RCC 7860 (cell line): Measurements from ENCODE around the gene GLG1.
"Not testable (repeated sequence)": the region's sequence is repeated elsewhere in the genome, so short reads cannot be mapped to it uniquely, and the experiment has no call there.

ENCODE experiments used
- DNase-seq: peaks from one replicate; pipeline ENCODE4 v3.0.0-alpha.2; 2015; ENCODE audit warnings: low spot score
- FAIRE-seq: peaks from 2 replicates; lab custom pipeline; 2012; peaks lifted over from hg19 to GRCh38; lab: Jason Lieb, UNC

Gene GLG1

DNA sequence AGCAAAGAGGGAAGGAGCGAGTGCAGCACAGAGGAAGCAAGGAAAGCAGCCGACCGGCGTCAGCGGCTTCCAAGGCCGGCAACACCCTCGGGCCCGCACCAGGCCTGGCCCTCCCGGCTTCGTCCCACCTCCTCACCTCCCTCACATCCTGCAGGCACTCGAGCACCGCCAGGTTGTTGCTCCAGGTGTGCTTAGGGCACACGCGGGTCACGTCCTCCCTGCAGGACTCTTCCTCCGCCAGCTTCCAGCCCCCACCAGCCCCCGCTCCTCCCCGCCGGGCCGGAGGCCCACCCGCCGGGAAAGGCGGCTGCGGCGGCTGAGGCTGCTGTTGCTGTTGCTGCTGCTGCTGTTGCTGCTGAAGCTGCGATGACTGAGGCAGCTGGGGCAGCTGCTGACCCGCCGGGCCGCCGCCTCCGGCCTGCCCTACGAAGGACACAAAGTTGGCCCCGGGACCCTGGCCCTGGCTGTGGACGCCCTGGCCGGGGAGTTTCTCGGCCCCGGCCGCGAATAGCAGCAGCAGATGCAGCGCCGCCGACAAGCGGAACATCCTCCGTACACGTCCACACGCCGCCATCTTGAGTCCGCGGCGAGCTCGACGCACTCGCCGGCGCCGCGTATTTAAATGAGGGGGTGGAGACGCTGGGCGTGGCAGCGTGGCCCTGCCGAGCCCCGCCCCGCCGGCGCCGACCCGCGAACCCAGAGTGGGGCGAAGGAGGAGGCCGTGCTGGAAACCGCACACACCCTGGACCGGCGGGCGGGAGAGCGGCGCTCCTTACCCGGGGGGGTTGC is at the start of gene GLG1:
Gene GLG1 (minus strand): TSS at position 594 of the 789 bp plus-strand sequence. CDS start 20 bp downstream, at position 574.
- DNase-seq = peak; percentile 71
- FAIRE-seq = no peak

DNA sequence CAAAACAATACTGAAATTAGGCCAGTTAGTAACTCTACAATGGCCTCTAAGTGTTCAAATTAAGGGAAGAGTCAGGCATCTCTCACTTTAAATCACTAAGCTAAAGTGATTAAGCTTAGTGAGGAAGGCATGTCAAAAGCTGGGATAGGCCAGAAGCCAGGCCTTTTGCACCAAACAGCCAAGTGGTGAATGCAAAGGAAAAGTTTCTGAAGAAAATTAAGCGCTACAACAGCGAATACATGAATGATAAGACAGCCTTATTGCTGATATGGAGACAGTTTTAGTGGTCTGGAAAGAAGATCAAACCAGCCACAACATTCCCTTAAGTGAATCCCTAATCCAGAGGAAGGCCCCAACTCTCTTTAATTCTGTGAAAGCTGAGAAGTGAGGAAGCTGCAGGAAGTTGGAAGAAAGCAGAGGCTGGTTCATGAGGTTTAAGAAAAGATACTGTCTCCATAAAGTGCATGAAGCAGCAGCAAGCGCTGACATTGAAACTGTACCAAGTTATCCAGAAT is 47.7 kb upstream of the GLG1 start:
- FAIRE-seq (no peak), DNase-seq (no peak)

DNA sequence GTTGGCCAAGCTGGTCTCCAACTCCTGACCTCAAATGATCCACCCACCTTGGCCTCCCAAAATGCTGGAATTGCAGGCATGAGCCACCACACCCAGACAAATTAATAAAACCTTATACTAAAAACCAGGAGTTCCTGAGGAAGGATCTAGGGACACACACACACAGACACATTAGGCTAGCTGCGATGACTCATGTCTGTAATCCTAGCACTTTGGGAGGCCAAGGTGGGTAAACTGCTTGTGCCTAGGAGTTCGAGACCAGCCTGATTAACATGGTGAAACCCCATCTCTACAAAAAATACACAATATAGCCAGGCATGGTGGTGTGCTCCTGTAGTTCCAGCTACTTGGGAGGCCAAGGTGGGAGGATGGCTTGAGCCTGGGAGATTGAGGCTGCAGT is 46.0 kb upstream of the GLG1 start:
- DNase-seq, FAIRE-seq: not testable (repeated sequence)

DNA sequence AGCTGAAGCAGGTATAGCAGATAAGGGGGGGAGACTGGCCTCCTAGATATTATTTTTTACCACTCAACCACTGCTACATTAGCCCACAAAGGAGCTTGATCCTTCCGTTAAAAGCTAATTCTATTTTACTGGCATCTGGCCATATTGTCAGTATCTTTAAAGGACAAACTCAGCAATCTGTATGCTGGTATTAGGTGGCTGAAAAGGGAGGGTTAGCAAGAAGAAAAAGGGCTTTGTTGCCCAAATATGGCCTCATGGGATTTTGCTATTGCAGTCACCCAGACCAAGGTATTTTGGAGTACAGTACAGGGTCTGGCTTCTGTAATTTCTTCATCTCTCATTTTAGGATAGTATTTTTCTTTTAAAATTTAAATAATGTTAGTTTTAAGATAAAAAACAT is 45.3 kb upstream of the GLG1 start:
- FAIRE-seq (no peak), DNase-seq (no peak)

DNA sequence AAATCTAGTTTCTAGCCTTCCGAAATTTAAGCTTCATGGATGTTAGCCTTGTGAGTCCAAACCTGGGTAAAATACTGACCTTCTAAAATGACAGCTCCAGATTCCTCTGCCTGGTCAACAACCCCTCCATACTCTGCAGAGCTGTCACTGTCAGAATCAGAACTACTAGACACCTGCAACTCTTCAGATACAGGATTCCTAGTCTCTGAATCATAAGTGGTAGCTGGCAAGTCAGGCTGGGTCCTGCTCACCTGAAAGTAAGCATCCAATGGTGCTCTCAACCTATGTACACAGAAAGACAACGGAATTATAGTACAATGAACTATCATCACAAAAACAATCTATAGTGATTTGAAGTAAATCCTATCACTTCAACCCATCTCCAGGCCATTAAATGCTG is 44.9 kb upstream of the GLG1 start:
- DNase-seq = no peak
- no peak for FAIRE-seq

DNA sequence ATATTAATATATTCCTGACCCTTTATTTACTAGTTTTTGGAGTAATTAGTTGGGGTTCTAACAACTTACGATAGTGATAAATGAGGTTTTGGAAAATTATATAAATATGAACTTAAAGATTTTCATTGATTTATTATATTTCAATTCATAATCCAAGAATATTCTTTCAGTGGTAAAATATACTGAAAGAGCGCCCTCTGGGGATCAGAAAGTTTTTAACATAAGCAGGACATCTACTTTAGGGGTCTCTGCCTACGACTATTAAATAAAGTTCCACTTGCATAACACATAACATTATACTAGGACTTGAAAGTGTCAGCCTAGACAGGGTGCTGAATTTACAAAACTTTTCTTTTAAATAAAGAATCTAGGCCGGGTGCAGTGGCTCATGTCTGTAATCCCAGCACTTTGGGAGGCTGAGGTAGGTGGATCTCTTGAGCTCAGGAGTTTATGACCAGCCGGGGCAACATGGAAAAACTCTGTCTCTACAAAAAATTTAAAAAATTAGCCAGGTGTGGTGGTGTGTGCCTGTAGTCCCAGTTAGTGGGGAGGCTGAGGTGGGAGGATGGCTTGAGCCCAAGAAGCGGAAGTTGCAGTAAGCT is 44.2 kb upstream of the GLG1 start:
- no peak for FAIRE-seq
- no peak for DNase-seq

DNA sequence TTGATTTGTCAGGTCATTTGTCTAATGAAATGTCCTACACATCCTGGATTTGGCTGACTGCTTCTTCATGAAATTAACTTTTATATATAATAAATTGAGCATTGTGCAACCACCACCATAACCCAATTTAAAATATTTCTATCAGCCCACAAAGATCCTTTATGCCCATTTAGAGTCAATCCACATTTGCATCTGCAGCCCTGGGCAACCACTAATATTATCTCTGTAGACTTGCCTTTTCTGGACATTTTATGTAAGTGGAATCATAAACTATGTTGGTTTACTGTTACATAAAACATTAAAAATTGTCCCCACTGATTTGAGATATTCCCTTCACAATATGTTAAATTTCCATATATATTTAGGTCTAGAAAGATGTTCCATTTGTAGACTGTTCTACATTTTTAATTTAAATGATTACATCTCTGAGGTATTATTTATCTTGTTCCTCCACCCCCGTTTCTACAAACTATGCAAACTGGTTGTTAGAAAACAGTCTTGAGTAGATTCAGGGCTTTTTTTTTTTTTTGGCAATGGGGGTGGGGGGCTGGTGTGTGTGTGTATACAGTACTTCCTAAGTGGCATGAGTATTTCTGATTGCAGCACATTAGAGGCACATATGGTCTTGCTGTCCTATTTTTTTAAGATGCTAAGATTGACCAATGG is 43.1 kb upstream of the GLG1 start:
- no peak for DNase-seq

DNA sequence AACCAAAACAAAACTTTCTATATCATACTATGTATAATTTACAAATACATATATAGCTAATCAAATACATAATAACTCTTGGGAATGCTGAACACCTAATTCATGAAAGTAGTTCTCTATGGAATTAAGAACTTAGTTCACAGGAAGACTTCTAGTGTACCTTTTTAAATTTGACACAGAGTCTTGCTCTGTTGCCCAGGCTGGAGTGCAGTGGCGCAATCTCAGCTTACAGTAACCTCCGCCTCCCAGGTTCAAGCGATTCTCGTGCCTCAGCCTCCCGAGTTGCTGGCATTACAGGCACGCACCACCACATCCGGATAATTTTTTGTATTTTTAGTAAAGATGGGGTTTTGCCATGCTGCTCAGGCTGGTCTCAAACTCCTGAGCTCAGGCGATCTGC is 35.1 kb upstream of the GLG1 start:
- no peak for DNase-seq
- no peak for FAIRE-seq

More for the DNA sequence above, 43.1 kb upstream of the GLG1 start:
- no peak for FAIRE-seq

DNA sequence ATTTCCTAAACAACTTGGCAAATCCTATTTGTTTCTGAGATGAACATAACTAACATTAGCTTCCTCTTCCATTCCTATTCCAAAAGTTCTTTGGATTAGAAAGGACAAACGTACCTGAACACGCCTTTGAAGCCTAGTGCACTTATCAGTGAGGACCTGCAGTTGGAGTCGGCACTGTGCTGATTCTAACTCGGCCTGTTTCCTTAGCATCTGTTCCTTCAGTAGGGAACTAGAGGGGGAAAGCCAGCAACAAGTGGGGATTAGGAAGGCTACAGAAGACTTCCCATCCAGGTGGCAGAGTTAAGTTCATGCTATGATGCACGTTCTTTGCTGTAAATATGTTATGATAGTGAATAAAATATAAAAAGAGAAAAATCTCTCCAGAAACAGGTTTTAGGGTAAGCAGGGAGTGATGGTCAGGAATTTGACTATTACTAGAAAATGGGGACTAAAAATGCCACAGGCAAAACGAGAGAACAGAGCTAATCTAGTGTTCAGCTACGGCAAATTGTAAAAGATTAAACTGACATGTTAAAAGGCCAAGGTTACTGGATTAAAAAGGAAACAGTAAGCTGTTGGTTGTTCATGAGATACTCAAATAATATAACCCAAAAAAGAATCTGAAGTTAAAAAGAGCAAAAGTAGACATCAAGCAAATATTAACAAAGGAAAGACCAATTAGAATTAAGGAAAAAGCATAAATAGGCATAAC is 31.0 kb upstream of the GLG1 start:
- DNase-seq = no peak
- no peak for FAIRE-seq

DNA sequence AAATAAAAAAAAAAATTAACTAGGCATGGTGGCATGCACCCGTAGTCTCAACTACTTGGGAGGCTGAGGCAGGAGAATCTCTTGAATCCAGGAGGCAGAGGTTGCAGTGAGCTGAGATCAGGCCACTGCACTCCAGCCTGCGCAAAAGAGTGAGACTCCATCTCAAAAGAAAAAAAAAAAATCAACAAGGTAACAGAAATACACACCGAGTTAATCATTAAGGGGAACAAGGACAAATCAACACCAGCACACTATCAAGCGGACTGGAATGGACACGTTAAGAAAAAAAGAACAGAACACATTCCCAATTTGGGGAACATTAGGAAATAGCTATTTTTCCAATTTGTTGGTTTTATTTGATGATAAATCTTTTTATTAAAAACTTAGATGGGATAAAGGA is 28.4 kb upstream of the GLG1 start:
- no peak for DNase-seq
- no peak for FAIRE-seq

DNA sequence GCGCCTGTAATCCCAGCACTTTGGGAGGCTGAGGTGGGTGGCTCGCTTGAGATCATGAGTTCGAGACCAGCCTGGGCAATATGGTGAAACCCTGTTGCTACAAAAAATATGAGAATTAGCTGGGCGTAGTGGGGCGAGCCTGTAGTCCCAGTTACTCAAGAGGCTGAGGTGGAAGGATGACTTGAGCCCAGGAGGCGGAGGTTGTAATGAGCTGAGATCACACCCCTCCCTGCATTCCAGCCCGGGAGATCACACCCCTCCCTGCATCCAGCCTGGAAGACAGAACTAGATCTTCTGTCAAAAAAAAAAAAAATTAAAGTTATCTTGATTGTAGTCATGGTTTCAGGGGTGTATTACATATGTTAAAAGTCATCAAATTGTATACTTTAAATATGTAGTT is 26.8 kb upstream of the GLG1 start:
- FAIRE-seq (no peak), DNase-seq (no peak)

DNA sequence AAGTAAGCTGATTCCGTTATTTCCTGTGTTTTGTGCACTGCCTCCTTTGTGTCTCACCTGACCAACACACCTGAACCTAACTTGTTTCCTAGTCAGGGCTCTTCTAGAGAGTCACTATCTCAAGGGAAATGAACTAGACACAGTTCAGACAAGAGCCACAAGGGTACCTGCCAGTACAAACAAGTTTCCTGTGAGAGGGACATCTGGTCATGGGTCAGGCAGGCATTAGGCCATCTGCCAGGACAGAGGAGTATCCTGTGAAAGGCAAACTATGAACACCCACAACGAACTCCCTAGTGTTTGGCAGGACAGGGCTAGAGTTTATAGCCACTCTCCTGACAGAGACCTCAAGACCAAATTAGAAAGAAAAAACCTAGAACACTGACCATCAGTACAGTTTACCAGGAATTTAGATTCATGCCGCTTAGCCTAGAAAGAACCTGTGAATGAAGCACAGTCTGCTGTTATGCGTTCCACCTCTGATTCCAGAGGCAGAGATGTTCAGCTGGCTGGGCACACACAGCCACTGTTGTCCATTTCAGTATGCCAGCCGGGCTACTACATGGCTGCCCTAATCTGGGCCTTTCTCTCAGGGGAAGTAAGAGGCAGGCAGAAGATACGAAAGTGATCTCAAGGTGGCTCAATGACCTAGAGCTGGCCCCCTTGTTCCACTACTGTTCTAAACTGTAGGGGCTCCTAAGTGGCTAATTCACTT is 20.7 kb upstream of the GLG1 start:
- FAIRE-seq (no peak), DNase-seq (no peak)

DNA sequence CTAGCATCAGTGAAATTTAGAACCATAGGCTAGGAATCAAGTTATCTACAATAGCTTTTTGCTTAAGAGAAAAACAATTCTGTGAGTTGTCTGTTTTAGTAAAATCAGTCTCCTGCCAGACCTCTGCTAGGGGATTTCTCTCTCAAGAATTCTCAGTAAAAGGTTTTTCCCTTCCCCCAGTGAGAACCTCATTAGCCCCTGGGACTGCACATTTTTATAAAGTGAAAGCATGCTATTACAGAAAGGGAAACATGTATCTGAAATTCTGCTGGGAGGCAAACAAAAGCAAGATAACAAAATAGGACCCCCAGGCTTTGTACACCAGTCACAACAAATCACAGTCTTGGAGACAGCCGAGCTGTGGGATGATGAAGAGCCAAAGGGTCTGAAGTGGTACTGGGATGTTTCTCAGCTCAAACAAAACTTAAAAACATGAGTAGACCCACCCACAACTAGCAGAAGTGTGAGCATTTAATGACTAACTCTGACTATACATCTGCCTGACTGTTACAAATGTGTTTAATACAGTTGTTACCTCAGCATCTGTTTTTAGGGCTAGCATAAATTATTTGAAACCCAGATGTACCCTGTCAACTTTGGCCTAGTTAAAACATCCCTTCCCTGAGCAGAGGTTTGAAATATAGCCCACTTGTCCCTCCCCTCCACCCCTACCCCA is 20.0 kb upstream of the GLG1 start:
- FAIRE-seq (no peak), DNase-seq (no peak)

DNA sequence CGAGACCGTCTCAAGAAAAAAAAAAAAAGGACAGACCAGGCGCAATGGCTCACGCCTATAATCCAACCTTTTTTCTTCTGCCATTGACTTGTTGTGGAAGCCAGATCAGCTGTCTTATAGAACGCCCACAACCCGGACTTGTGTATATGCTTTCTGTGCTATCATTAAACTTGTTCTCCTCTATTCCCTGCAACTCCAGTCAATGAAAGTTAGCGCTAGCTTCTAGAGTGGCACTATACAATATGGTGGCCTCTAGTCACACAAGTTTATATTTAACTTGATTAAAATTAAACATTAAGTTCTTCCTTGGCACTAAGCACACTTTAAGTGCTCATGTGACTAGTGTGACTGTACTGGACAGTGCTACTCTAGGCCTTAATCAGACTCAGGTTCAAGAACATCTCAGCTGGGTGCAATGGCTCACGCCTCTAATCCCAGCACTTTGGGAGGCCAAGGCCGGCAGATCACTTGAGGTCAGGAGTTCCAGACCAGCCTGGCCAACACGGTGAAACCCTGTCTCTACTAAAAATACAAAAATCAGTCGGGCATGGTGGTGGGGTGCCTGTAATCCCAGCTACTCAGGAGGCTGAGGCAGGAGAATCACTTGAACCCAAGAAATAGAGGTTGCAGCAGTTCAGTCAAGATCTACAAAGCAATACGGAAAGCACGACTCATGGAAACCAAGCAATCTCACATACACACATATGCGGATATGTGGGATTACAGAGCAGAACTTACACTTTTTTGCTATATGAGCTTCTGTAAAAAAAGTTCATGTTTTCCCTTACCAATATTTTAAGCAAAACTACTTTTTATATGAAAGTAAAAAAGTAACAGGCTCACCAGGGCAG is 18.8 kb upstream of the GLG1 start:
- FAIRE-seq = peak; percentile 12

DNA sequence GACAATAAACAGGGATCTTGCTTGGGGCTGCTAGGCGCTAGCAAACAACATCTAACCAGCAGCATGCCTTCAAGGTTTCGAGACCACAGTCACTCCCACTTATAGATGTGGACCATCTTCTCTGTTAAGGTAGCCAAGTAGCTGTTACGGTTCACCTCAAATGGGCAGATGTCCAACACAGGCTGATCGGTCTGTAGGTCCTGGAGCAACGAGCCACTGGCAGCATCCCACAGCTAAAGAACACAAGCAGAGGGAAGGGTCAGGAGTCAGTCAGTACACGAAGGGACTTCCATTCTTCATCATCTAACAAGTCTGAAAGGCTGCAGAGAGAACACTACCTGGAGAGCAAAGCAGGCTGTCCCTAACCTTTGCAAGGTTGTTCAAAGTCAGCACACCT is 16.9 kb upstream of the GLG1 start:
- DNase-seq (no peak), FAIRE-seq (no peak)

More for the DNA sequence above, 18.8 kb upstream of the GLG1 start:
- peak; percentile 44 for DNase-seq

DNA sequence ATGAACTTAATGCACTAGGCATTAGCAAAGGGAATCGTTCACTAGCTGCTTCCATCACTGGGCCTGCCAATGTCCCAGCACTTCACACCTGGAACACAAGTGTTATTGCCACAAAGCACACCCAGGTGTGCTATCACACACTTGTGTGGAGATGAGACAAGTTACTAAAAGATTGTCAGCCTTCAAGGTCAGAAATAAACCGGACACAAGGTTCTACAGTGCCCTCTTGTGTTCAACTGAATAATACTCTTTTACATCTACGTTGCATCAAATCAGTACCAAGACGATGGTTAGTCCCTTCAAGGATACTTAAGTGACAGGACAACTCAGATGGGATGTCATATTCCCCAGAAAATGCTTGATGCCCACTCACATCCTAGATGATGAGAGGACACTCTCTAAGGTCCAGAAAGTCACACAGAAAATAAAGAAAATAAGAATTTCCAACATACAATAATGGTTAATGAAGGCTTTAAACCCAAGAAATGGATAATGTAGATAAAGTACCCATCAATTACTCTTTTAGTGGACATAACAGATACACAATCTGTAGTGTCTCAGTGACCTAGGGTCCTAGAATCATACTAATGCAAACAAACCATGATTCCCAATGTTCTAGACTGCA is 16.4 kb upstream of the GLG1 start:
- DNase-seq (peak; percentile 28), FAIRE-seq (no peak)

DNA sequence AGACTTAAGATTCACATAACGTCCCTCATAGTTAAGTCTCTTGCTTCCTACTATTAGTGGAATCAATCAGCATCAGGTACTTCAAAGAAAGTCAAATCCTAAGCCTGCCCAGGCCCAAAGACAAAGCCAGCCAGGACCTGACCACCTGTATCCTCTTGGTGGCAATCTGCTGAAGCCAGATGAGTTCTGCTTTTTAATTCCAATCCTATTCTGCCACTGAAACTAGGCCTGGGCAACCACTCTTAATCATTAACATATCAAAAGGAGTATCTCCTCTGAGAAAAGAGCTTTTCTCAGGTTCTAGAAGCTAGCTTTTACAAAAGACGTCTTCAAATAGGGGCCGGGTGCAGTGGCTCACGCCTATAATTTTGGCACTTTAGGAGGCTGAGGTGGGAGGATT is 15.1 kb upstream of the GLG1 start:
- DNase-seq = no peak
- no peak for FAIRE-seq

DNA sequence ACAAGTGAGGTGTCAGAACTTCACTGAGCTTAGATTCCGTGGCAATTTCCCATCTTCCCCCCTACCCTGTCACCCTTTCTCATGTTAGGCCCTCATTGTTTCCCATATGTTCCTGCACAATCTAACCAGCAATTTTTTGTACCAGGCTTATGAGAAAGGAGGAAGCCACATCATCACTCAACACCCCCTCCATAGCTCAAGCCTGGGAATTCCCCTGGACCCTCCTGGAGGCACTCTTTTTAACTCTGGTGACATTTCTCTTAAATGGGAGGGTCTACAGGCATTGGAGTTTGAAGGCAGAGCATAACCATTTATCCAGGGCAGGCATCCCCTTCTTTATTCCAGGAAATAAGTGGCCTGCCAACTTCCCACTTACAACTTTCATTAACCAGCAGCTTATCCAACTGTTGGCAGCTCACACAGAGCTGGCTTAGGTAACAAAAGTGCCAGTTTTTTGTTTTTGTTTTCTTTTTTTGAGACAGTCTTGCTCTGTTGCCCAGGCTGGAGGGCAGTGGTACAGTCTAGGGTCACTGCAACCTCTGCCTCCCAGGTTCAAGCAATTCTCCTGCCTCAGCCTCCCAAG is 10.4 kb upstream of the GLG1 start:
- FAIRE-seq (no peak), DNase-seq (no peak)
